Measurements from ENCODE around the gene RSPO4. TPM values are rescaled to one million over a fixed set of nuclear protein-coding genes. Genes with fewer than 3 reads are reported as not detected.

The RSPO4 gene
- total and polyA plus RNA-seq, 2 of the 8 experiments (the other 6 are each of a cell fraction or from before 2014, with no cell fraction given): 3.4 to 6.4 TPM

DNA sequence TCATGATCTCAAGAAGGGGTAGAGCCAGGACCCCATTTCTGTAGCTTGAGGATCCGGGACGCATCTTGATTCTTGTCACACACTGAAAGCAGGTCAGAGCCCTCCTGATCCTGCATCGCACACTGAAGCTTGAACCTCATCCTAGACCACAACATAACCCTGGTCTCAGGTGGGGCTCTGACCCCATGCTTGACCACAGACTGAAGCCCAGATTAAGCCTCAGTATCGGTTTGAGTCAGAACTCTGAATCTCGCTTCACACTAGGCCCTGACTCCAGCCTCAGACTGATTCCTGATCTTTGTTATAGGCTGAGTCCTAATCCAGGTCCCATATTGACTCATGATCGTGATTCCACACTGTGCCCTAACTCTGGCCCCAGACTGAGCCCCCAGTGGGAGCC, 8.5 kb upstream of the RSPO4 start:
- POLR2A ChIA-PET (ENCODE audit: partially characterized antibody): no interaction called here

More for the DNA sequence above, 8.5 kb upstream of the RSPO4 start:
- no peak overlapping the region for H3K56ac ChIP-seq (replicated peaks; ENCODE audit: insufficient read length, low read depth, low read length)
- H3K23ac ChIP-seq (ENCODE audit: insufficient read length): no peak overlapping the region
- no peak overlapping the region for H2BK12ac ChIP-seq (ENCODE audit: low read depth, low read length)
- CTCF ChIA-PET (ENCODE audit: partially characterized antibody): no interaction called here
- no peak overlapping the region for H2AFZ ChIP-seq (ENCODE audit: low read length)
- H2BK15ac ChIP-seq (ENCODE audit: low read length): no peak overlapping the region
- H3K79me1 ChIP-seq (ENCODE audit: low read depth, low read length): no peaks in the 10 kb centered on the region
- no peak overlapping the region for H3K9ac ChIP-seq (replicated peaks in 1 of 4; ENCODE audit: extremely low read depth in 1 of 4, low read depth in 3 of 4, low read length in 3 of 4)
- H3K4me1 ChIP-seq (replicated peaks in 1 of 4; ENCODE audit: control insufficient read depth in 3 of 4, insufficient read depth in 4 of 4, low read length in 3 of 4): no peaks in the 10 kb centered on the region
- no peak overlapping the region for H3K4me2 ChIP-seq (ENCODE audit: insufficient read depth in 1 of 2, low read depth in 2 of 2, low read length in 2 of 2)
- no peak overlapping the region for H2BK20ac ChIP-seq (ENCODE audit: low read length)
- no peak overlapping the region for H2AK5ac ChIP-seq (ENCODE audit: low read depth, low read length)
- H4K8ac ChIP-seq (ENCODE audit: extremely low read depth, insufficient read depth, low read length): no peak overlapping the region
- H3K27me3 ChIP-seq (replicated peaks in 1 of 4; ENCODE audit: control insufficient read depth in 3 of 4, extremely low read depth in 1 of 4, insufficient read depth in 3 of 4, low read length in 3 of 4): no peaks in the 10 kb centered on the region
- no peak for TF ChIP-seq RBBP5 (IDR thresholded peaks at IDR 0.05; ENCODE audit: borderline replicate concordance, low read depth, low read length)
- TF ChIP-seq CREB1 (IDR thresholded peaks at IDR 0.05): no peak
- no peak overlapping the region for H3K4ac ChIP-seq (replicated peaks; ENCODE audit: insufficient read length, low read depth, low read length)
- H3K18ac ChIP-seq (ENCODE audit: extremely low read depth, low read length): no peak overlapping the region
- H3K36me3 ChIP-seq (ENCODE audit: control insufficient read depth in 2 of 4, insufficient read depth in 4 of 4, low read length in 3 of 4): no peaks in the 10 kb centered on the region
- H4K20me1 ChIP-seq (replicated peaks in 1 of 2; ENCODE audit: control insufficient read depth in 1 of 2, insufficient read depth in 2 of 2, low read length in 2 of 2): no peaks in the 10 kb centered on the region
- H2BK5ac ChIP-seq (ENCODE audit: low read depth, low read length): no peak overlapping the region
- FAIRE-seq: no peak
- no peaks in the 10 kb centered on the region for H3K23me2 ChIP-seq (ENCODE audit: low read depth, low read length)
- no peak overlapping the region for H2BK120ac ChIP-seq (replicated peaks; ENCODE audit: low read depth, low read length)
- H4K5ac ChIP-seq (ENCODE audit: insufficient read length, low read depth, low read length): no peak overlapping the region
- H3K14ac ChIP-seq (ENCODE audit: insufficient read length): no peak overlapping the region
- H3K9me3 ChIP-seq (ENCODE audit: insufficient read depth in 2 of 2, low read depth in 1 of 2, low read length in 1 of 2): no peaks in the 10 kb centered on the region
- H3K4me3 ChIP-seq (ENCODE audit: extremely low read depth in 1 of 4, insufficient read depth in 2 of 4, low read depth in 3 of 4, low read length in 4 of 4): no peak overlapping the region
- 84% methylated on average over 6 of the region's 6 CpGs; no CpG with 5 or more reads in 1 of the 2 experiments for WGBS, 2 experiments (ENCODE audit: extremely low coverage in 1 of 2, insufficient coverage in 1 of 2, insufficient read length in 1 of 2, insufficient replicate concordance in 2 of 2, low coverage in 1 of 2, low lambda C conversion rate in 2 of 2, missing lambda C conversion rate in 1 of 2)
- DNase-seq (ENCODE audit: low read depth in 1 of 2, low spot score in 2 of 2): no peak
- H4K91ac ChIP-seq (replicated peaks; ENCODE audit: insufficient read length, low read length): no peak overlapping the region
- H3K79me2 ChIP-seq (ENCODE audit: control insufficient read depth in 1 of 2, insufficient read depth in 2 of 2, low read length in 2 of 2): no peaks in the 10 kb centered on the region
- H3K27ac ChIP-seq (ENCODE audit: low read depth, low read length): no peak overlapping the region

Measured in H1 (cell line).